Measurements from ENCODE around the gene LBHD2. TPM values are rescaled to one million over a fixed set of nuclear protein-coding genes. Genes with fewer than 3 reads are reported as not detected.
"Not testable (repeated sequence)": the region's sequence is repeated elsewhere in the genome, so short reads cannot be mapped to it uniquely, and the experiment has no call there.

The LBHD2 gene
- total and polyA plus RNA-seq, 2 experiments from 2014 or later, result not detected

DNA sequence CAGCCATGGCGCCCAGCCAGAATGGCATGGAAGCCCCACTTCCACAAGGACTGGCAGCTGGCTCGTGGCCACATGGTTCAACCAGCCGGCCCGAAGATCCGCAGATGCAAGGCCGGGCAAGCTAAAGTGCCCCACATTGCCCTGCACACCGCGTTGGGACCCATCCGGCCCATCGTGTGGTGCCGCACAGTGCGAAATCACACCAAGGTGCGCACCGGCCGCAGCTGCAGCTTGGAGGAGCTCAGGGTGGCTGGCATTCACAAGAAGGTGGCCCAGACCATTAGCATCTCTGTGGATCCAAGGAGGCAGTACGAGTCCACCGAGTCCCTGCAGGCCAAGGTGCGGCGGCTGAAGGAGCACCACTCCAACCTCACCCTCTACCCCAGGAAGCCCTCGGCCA lies 42.5 kb upstream of the LBHD2 start (continued):
- TF ChIP-seq ETS1 (IDR thresholded peaks at IDR 0.05) (no peak), STAT1 (IDR thresholded peaks at IDR 0.05; ENCODE audit: unreplicated experiment) (no peak), POLR2AphosphoS5 (IDR thresholded peaks at IDR 0.05; ENCODE audit: low read depth) (no peak), NANOG (IDR thresholded peaks at IDR 0.05; ENCODE audit: borderline replicate concordance) (no peak), CREB1 (CRISPR knock-in tag; IDR thresholded peaks at IDR 0.05; ENCODE audit: low read depth) (no peak), JUNB (IDR thresholded peaks at IDR 0.05; ENCODE audit: unreplicated experiment) (no peak), EZH2 (IDR thresholded peaks at IDR 0.05; ENCODE audit: low read depth, unreplicated experiment) (no peak), EZH2phosphoT487 (IDR thresholded peaks at IDR 0.05; ENCODE audit: unreplicated experiment) (no peak), ZNF331 (CRISPR knock-in tag; IDR thresholded peaks at IDR 0.05; ENCODE audit: low read depth) (no peak), ZNF114 (CRISPR knock-in tag; IDR thresholded peaks at IDR 0.05) (no peak)

- peaks cover 98% of the 10 kb centered on the region for H3K79me2 ChIP-seq (replicated peaks; ENCODE audit: insufficient read depth)
- ATAC-seq (no peak), DNase-seq (ENCODE audit: low spot score) (no peak)
- H3K4me2 ChIP-seq, result no peak overlapping the region
- H3K27ac ChIP-seq (ENCODE audit: low read depth), result no peak overlapping the region
- peaks cover 62% of the 10 kb centered on the region for H4K20me1 ChIP-seq (replicated peaks; ENCODE audit: insufficient read depth)
- Mint-ChIP-seq H3K4me1 (peaks cover 14% of the 10 kb centered on the region), H3K4me3 (no peak overlapping the region), H3K36me3 (ENCODE audit: low read depth) (peaks cover 12% of the 10 kb centered on the region; the same call in 2 of the 3 replicates), H3K27me3 (ENCODE audit: insufficient read depth, low read depth, poor library complexity) (peaks cover 6% of the 10 kb centered on the region), H3K9me3 (no peaks in the 10 kb centered on the region), H3K27ac (no peak overlapping the region)
- H3K9me2 ChIP-seq (ENCODE audit: insufficient read depth), result no peaks in the 10 kb centered on the region
- no peak for TF ChIP-seq JUNB (IDR thresholded peaks at IDR 0.05; ENCODE audit: unreplicated experiment)
- TF ChIP-seq ZNF331 (CRISPR knock-in tag; IDR thresholded peaks at IDR 0.05; ENCODE audit: low read depth), result no peak
- H3F3A ChIP-seq (replicated peaks; ENCODE audit: low read depth), result no peaks in the 10 kb centered on the region
- H2AFZ ChIP-seq, result no peak overlapping the region
- no peaks in the 10 kb centered on the region for H3K27me3 ChIP-seq (ENCODE audit: insufficient read depth)
- H3K4me3 ChIP-seq, result no peak overlapping the region
- H3K36me3 ChIP-seq (ENCODE audit: insufficient read depth), result no peaks in the 10 kb centered on the region
- peaks cover 13% of the 10 kb centered on the region; the same call in 1 of the 2 replicates for H3K4me1 ChIP-seq (ENCODE audit: insufficient read depth)
These were observed 40.6 kb upstream of the LBHD2 start for GRCh38 chr14:103043257-103044015.

DNA sequence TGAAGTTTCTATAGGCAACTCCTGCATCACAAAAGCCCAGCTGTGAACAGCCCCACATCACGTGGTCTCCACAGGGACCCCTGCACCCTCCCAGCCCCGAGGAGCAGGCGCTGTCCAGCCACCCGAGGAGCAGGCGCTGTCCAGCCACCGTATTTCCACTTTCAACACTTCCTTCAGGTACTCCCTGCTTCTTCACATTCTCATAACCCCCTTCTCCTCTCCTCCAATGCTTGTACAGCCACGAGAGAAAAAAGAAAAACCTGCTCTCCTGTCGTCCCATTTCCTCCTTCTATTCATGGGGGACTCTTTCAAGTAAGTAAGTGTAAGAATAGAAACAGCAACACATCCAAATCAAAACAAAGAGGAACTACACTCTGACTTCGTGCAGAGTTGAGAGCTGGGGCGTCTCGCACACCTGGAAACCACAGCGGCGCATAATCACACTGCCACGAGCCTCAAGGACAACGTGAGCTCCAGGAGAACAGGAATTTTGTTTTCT lies 38.6 kb upstream of the LBHD2 start:
- Mint-ChIP-seq H3K4me1 (peaks cover 17% of the 10 kb centered on the region), H3K27ac (peak overlapping the region; percentile 3), H3K27me3 (ENCODE audit: insufficient read depth, low read depth, poor library complexity) (peaks cover 6% of the 10 kb centered on the region), H3K4me3 (no peak overlapping the region), H3K36me3 (ENCODE audit: low read depth) (peaks cover 12% of the 10 kb centered on the region; the same call in 2 of the 3 replicates), H3K9me3 (no peaks in the 10 kb centered on the region)
- peak; percentile 45 for ATAC-seq
- DNase-seq (ENCODE audit: low spot score), result no peak
- Histone ChIP-seq H3F3A (replicated peaks; ENCODE audit: low read depth) (no peaks in the 10 kb centered on the region), H3K4me2 (peak overlapping the region; percentile 60), H3K27ac (ENCODE audit: low read depth) (peak overlapping the region; percentile 30; the same call in 1 of the 2 replicates), H3K79me2 (replicated peaks; ENCODE audit: insufficient read depth) (peaks cover 98% of the 10 kb centered on the region), H3K27me3 (ENCODE audit: insufficient read depth) (no peaks in the 10 kb centered on the region), H3K36me3 (ENCODE audit: insufficient read depth) (no peaks in the 10 kb centered on the region), H2AFZ (no peak overlapping the region), H4K20me1 (replicated peaks; ENCODE audit: insufficient read depth) (peaks cover 65% of the 10 kb centered on the region), H3K4me3 (no peak overlapping the region), H3K9me2 (ENCODE audit: insufficient read depth) (no peaks in the 10 kb centered on the region), H3K4me1 (ENCODE audit: insufficient read depth) (peaks cover 13% of the 10 kb centered on the region; the same call in 1 of the 2 replicates)
- peak; percentile 67 for TF ChIP-seq REST (IDR thresholded peaks at IDR 0.05; ENCODE audit: unreplicated experiment)
- TF ChIP-seq POLR2AphosphoS5 (IDR thresholded peaks at IDR 0.05; ENCODE audit: low read depth), result no peak

DNA sequence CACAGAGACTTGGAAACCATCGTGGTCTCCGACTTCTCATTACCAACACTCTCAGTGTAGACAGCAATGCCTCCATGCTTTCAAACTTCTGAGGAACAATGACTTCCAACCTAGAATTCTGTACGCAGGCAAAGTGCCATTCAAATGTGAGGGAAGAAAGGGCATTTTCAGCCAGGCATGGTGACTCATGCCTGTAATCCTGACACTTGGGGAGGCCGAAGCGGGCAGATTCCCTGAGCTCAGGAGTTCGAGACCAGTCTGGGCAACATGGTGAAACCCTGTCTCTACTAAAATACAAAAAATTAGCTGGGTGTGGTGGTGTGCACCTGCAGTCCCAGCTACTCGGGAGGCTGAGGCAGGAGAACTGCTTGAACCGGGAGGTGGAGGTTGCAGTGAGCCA lies 36.6 kb upstream of the LBHD2 start:
- Histone ChIP-seq H3K79me2 (replicated peaks; ENCODE audit: insufficient read depth) (peaks cover 98% of the 10 kb centered on the region), H3K4me1 (ENCODE audit: insufficient read depth) (peaks cover 13% of the 10 kb centered on the region; the same call in 1 of the 2 replicates), H4K20me1 (replicated peaks; ENCODE audit: insufficient read depth) (peaks cover 72% of the 10 kb centered on the region)
- not testable (repeated sequence) for H2AFZ ChIP-seq; H3K36me3 ChIP-seq (ENCODE audit: insufficient read depth); H3K27me3 ChIP-seq (ENCODE audit: insufficient read depth); ATAC-seq; H3K9me2 ChIP-seq (ENCODE audit: insufficient read depth); H3K4me3 ChIP-seq; H3K4me2 ChIP-seq; H3K27me3 Mint-ChIP-seq (ENCODE audit: insufficient read depth, low read depth, poor library complexity); H3K4me3 Mint-ChIP-seq; H3K9me3 Mint-ChIP-seq; H3K36me3 Mint-ChIP-seq (ENCODE audit: low read depth); H3K27ac ChIP-seq (ENCODE audit: low read depth); DNase-seq (ENCODE audit: low spot score); H3K27ac Mint-ChIP-seq; H3F3A ChIP-seq (replicated peaks; ENCODE audit: low read depth)
- peaks cover 17% of the 10 kb centered on the region for H3K4me1 Mint-ChIP-seq

Data from GM23338 (cell line).